Breast epithelium (tissue), 4 donors: ENCODE data around the gene TMEM164. TPM values are rescaled to one million over a fixed set of nuclear protein-coding genes. Genes with fewer than 3 reads are reported as not detected.
"Not testable (repeated sequence)": the region's sequence is repeated elsewhere in the genome, so short reads cannot be mapped to it uniquely, and the experiment has no call there.

ENCODE experiments used
- DNase-seq, 2 donors: peaks; one replicate each; pipeline ENCODE4 v3.0.0-alpha.2; 2019; ENCODE audit warnings: low spot score in 2 of 2
- H3K27ac ChIP-seq, 2 donors: fragments of 200-600 bp; sonication (generic) in 1 of 2; one replicate each; pipeline ENCODE4 v1.5.1; 2016 to 2019; ENCODE audit warnings: mild to moderate bottlenecking in 1 of 2
- H3K27me3 ChIP-seq, 2 donors: fragments of 200-600 bp; sonication (generic) in 1 of 2; one replicate each; pipeline versions ENCODE4 v1.5.1 to v1.6.0; 2017 to 2019; ENCODE audit warnings: control low read depth in 1 of 2, mild to moderate bottlenecking in 1 of 2
- H3K36me3 ChIP-seq: fragments of 200-600 bp; one replicate; pipeline ENCODE4 v1.5.1; 2019
- H3K4me1 ChIP-seq, 2 donors: fragments of 200-600 bp; sonication (generic); one replicate each; pipeline ENCODE4 v1.5.1; 2016 to 2019; ENCODE audit warnings: control low read depth in 1 of 2
- H3K4me3 ChIP-seq, 3 donors: fragments of 200-600 bp; sonication (generic); 1 replicate in 2 of 3; 2 replicates in 1 of 3; pipeline ENCODE4 v1.5.1; 2016 to 2019; ENCODE audit warnings: mild to moderate bottlenecking in 3 of 3, moderate library complexity in 2 of 3
- H3K9me3 ChIP-seq, 2 donors: fragments of 200-600 bp; sonication (generic) in 1 of 2; one replicate each; pipeline ENCODE4 v1.5.1; 2016 to 2019; ENCODE audit warnings: control low read depth in 1 of 2
- POLR2A ChIP-seq: fragments of 450-650 bp; IDR thresholded peaks from one replicate; pipeline ENCODE4 v1.6.1; 2016; ENCODE audit warnings: antibody characterized with exemption, mild to moderate bottlenecking, moderate library complexity
- POLR2AphosphoS5 ChIP-seq, 3 donors: sonication (generic); formaldehyde crosslinking; IDR thresholded peaks; one replicate each; pipeline ENCODE4 v1.6.1; 2017; ENCODE audit warnings: antibody characterized with exemption in 3 of 3
- intact Hi-C: fragments of 100-400 bp; cut with DNase I; formaldehyde crosslinking; loops from one replicate; pipeline ENCODE4 v1.15.1; 2023; ENCODE audit warnings: low total_unique reads
- total RNA-seq, 3 donors: library from RNA; depleted of rRNA; stranded (reverse); fragments of >200 nt; gene quantifications; one replicate each; pipeline ENCODE4 v1.1.0, GENCODE V29; 2016
- TF ChIP-seq, protein P1 (sequence below), 3 donors: fragments of 450-650 bp; IDR thresholded peaks; one replicate each; pipeline ENCODE4 v1.5.1; 2016 to 2017; ENCODE audit warnings: antibody characterized with exemption in 3 of 3, mild to moderate bottlenecking in 3 of 3, moderate library complexity in 3 of 3

Gene TMEM164
- total RNA-seq, 3 donors from 2014 or later, result 35.7 to 58.7 (median 56.5) TPM

DNA sequence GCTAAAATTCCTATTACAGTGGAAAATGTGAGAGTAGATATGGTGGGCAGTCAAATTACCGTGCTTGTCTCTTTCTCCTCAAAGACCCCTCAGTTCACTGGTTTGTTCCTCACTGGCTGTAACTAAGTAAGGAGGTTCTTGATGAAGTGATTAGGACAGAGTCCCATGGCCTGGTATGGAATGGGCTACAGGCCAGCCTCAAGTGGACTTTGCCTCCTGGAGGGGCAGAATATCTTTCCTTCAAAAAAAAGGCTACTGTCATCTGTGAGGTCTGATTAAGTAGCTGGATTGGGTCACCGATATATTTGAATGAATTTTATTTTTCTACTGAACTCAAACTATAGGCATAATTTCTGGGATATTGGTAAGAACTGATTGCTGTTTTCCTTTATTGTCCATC lies 38.5 kb upstream of the TMEM164 start:
- no peak overlapping the region for H3K27ac ChIP-seq
- intact Hi-C loops, result no loop called here

GRCh38 chrX:109966246-109966645 lies 36.7 kb upstream of the TMEM164 start:
- intact Hi-C loops, result no loop called here
- no peak for DNase-seq
- Histone ChIP-seq H3K27me3 (peaks cover 0 to 30% of the 10 kb centered on the region in 2 donors), H3K9me3 (no peaks in the 10 kb centered on the region), H3K4me3 (no peak overlapping the region), H3K36me3 (no peaks in the 10 kb centered on the region), H3K4me1 (no peaks in the 10 kb centered on the region), H3K27ac (no peak overlapping the region)
- TF ChIP-seq POLR2A (no peak), POLR2AphosphoS5 (IDR thresholded peaks at IDR 0.05) (no peak)
- TF ChIP-seq, protein P1, sequence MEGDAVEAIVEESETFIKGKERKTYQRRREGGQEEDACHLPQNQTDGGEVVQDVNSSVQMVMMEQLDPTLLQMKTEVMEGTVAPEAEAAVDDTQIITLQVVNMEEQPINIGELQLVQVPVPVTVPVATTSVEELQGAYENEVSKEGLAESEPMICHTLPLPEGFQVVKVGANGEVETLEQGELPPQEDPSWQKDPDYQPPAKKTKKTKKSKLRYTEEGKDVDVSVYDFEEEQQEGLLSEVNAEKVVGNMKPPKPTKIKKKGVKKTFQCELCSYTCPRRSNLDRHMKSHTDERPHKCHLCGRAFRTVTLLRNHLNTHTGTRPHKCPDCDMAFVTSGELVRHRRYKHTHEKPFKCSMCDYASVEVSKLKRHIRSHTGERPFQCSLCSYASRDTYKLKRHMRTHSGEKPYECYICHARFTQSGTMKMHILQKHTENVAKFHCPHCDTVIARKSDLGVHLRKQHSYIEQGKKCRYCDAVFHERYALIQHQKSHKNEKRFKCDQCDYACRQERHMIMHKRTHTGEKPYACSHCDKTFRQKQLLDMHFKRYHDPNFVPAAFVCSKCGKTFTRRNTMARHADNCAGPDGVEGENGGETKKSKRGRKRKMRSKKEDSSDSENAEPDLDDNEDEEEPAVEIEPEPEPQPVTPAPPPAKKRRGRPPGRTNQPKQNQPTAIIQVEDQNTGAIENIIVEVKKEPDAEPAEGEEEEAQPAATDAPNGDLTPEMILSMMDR (IDR thresholded peaks at IDR 0.05), result no peak

More for the DNA sequence above, 38.5 kb upstream of the TMEM164 start:
- no peak for TF ChIP-seq POLR2A
- TF ChIP-seq, protein P1 (IDR thresholded peaks at IDR 0.05), result no peak
- peaks cover 0 to 42% of the 10 kb centered on the region in 2 donors for H3K27me3 ChIP-seq
- H3K36me3 ChIP-seq, result no peaks in the 10 kb centered on the region
- H3K9me3 ChIP-seq, result no peaks in the 10 kb centered on the region
- no peak for DNase-seq
- H3K4me3 ChIP-seq, result no peak overlapping the region
- no peaks in the 10 kb centered on the region for H3K4me1 ChIP-seq

- peaks cover 0 to 24% of the 10 kb centered on the region in 2 donors for H3K27me3 ChIP-seq
- no peaks in the 10 kb centered on the region for H3K36me3 ChIP-seq
- DNase-seq, result no peak
- no peaks in the 10 kb centered on the region for H3K4me1 ChIP-seq
- H3K9me3 ChIP-seq, result no peaks in the 10 kb centered on the region
- no peak overlapping the region for H3K27ac ChIP-seq
- intact Hi-C loops, result no loop called here
- TF ChIP-seq POLR2A (no peak), POLR2AphosphoS5 (IDR thresholded peaks at IDR 0.05) (no peak)
- TF ChIP-seq, protein P1 (IDR thresholded peaks at IDR 0.05), result no peak
- H3K4me3 ChIP-seq, result no peak overlapping the region
Measured at GRCh38 chrX:109967156-109967555, 35.8 kb upstream of the TMEM164 start.

GRCh38 chrX:109970841-109971240 lies 32.1 kb upstream of the TMEM164 start:
- H3K4me1 ChIP-seq, DNase-seq, H3K9me3 ChIP-seq, H3K4me3 ChIP-seq, H3K36me3 ChIP-seq, H3K27ac ChIP-seq, intact Hi-C loops: not testable (repeated sequence)
- H3K27me3 ChIP-seq, result peaks cover 0 to 21% of the 10 kb centered on the region in 2 donors

DNA sequence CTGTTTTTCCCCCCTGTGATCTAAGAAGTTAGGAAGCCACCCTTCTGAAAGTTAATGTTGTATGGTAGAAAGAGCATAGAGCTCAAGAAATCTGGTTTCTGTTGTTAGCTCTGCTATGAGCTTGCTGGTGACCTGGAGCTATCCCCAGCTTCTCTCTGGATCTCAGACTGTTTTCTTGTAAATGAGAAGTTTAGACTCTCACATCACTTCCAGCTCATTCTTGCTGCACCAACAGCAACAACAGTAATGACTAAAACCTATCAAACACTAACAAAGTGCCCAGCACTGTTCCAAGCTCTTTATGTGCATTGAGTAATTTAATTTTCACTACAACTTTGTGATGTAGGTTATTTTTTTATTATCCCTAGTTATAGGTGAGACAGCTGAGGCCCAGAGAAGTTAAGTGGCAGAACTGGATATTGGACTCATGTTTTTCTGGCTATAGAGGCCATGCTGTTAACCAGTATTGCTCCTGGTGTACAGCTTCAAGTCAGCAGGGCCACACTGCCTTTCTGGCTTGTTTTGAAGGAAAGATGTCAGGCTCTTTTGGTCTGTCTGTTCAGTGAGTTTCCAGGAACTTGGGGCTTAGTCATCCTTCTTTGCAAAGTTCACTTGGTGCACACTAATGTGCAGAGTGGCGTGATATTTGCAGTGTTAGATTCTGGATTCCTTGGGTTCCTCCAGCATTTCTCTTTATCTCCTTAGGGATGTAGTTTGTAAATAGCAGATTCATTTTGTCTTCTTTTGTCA lies 27.8 kb upstream of the TMEM164 start:
- TF ChIP-seq, protein P1 (IDR thresholded peaks at IDR 0.05), result no peak
- no peak for TF ChIP-seq POLR2A
- no peak for TF ChIP-seq POLR2AphosphoS5 (IDR thresholded peaks at IDR 0.05)
- intact Hi-C loops, result no loop called here
- H3K36me3 ChIP-seq, result no peaks in the 10 kb centered on the region
- peaks cover 0 to 42% of the 10 kb centered on the region in 2 donors for H3K27me3 ChIP-seq
- H3K4me1 ChIP-seq, result no peaks in the 10 kb centered on the region
- no peak for DNase-seq
- H3K9me3 ChIP-seq, result no peaks in the 10 kb centered on the region
- H3K4me3 ChIP-seq, result no peak overlapping the region
- no peak overlapping the region for H3K27ac ChIP-seq

GRCh38 chrX:109985210-109985609 lies 17.7 kb upstream of the TMEM164 start:
- H3K4me3 ChIP-seq, DNase-seq, H3K36me3 ChIP-seq, H3K9me3 ChIP-seq, intact Hi-C loops, H3K27ac ChIP-seq, H3K4me1 ChIP-seq: not testable (repeated sequence)
- H3K27me3 ChIP-seq, result peaks cover 0 to 24% of the 10 kb centered on the region in 2 donors
